ENCODE results near the gene MRTFA. TPM values are rescaled to one million over a fixed set of nuclear protein-coding genes. Genes with fewer than 3 reads are reported as not detected.

Gene MRTFA
- total RNA-seq, 1 donor from 2014 or later, result 47.8 TPM

DNA sequence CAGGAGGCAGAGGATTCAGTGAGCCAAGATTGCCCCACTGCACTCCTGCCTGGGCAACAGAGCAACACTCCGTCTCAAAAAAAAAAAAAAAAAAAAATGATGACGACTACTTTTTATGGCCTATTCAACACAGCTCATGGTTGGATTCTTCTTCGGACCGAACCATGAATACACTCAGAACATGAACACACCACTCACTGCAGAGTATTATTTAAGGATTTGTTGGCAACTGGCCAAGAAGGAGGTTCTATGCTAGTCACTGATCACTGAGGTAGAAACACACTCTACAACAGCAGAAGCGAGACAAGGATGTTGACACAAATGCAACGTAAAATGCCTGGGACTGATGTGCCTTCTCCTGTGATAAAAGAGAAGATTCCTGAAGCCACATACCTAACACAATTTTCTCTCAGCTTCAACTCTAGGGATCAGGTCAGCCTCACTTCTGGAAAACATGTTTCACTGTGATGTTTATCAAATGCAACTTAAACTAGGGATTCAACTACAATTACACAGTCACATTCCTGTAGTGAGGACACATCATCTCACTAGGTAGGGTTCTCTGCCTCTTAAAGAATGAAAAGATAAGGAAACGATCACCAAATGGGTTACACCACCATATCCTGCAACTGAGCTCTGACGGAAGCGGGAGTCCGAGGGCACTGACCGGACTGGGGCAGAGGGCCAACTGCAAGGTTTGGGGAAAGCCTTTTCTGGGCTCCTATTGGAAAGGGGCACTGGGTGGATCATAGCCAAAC, 183.6 kb downstream of the MRTFA start:
- peak overlapping the region; percentile 38 for H3K27ac Mint-ChIP-seq
- peaks cover 39% of the 10 kb centered on the region for H3K4me1 Mint-ChIP-seq (ENCODE audit: low read depth)
- H3K9me3 Mint-ChIP-seq, result no peaks in the 10 kb centered on the region
- H3K27me3 Mint-ChIP-seq (ENCODE audit: insufficient read depth), result no peaks in the 10 kb centered on the region
- no peak overlapping the region for H3K4me3 Mint-ChIP-seq
- intact Hi-C loops (cut with micrococcal nuclease), result no loop called here
- DNase-seq (ENCODE audit: low spot score), result no peak
- H3K36me3 Mint-ChIP-seq (ENCODE audit: low read depth), result peaks cover 20% of the 10 kb centered on the region

DNA sequence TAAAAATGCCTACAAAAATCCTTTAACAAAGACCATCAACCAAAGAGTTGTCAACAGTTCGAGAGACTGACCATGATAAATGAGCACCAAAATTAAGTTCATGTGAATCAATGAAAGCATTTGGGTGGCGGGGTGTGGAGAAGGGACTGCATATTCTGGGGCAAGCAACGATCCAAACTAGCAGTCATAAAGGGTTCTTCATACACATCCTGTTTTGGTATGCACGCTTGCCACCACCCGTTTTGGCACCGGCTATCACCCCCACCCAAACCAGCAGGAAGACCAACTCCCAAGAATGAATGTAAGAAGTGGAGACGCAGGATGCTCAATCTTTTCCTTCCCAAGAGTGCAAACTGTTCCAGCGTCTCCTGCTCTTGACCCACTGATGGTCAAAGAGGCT, 185.3 kb downstream of the MRTFA start:
- intact Hi-C loops (cut with micrococcal nuclease), result no loop called here
- no peak for DNase-seq (ENCODE audit: low spot score)
- Mint-ChIP-seq H3K36me3 (ENCODE audit: low read depth) (peaks cover 26% of the 10 kb centered on the region), H3K4me1 (ENCODE audit: low read depth) (peaks cover 30% of the 10 kb centered on the region), H3K4me3 (peak overlapping the region; percentile 56), H3K27me3 (ENCODE audit: insufficient read depth) (no peaks in the 10 kb centered on the region), H3K9me3 (no peaks in the 10 kb centered on the region), H3K27ac (peak overlapping the region; percentile 50)

DNA sequence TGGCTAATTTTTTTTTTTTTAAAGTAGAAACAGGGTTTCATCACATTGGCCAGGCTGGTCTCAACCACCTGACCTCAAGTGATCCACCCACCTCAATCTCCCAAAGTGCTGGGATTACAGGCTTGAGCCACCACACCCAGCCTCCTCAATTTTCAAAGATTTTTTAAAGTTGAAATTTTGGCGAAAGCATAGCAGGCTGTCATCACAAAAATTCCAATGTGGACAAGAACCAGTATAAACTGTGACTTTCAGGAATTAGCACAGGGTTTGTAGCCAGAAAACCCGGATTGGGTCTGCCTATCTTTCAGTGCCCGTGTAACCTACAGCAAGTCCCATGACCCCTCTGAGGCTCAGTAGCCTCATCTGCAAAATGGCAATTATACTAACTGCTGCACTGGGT, 185.9 kb downstream of the MRTFA start:
- no peak overlapping the region for H3K27ac Mint-ChIP-seq
- peaks cover 26% of the 10 kb centered on the region for H3K36me3 Mint-ChIP-seq (ENCODE audit: low read depth)
- no peak overlapping the region for H3K4me3 Mint-ChIP-seq
- intact Hi-C loops (cut with micrococcal nuclease), result no loop called here
- H3K4me1 Mint-ChIP-seq (ENCODE audit: low read depth), result peaks cover 30% of the 10 kb centered on the region
- H3K9me3 Mint-ChIP-seq, result no peaks in the 10 kb centered on the region
- no peak for DNase-seq (ENCODE audit: low spot score)
- H3K27me3 Mint-ChIP-seq (ENCODE audit: insufficient read depth), result no peaks in the 10 kb centered on the region

DNA sequence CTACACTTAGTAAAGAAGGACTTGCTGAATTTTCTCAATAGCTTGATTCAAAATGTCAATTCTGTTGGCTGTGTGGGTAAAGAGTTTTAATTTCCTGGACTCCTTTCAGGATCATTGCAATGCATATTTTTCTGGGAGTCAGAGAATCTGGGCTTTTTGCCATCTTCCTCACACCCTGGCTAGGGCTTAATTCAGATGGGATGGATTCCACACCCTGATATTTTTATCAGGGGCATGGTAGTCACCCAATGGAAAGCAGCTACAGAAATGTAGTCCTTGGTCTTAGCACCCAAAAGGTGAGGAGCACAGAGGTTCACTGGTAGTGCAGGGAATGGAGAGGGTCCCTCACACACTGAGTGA, 186.9 kb downstream of the MRTFA start:
- DNase-seq (ENCODE audit: low spot score), result no peak
- intact Hi-C loops (cut with micrococcal nuclease), result no loop called here
- Mint-ChIP-seq H3K27me3 (ENCODE audit: insufficient read depth) (no peaks in the 10 kb centered on the region), H3K4me3 (no peak overlapping the region), H3K27ac (no peak overlapping the region), H3K4me1 (ENCODE audit: low read depth) (peaks cover 30% of the 10 kb centered on the region), H3K9me3 (no peaks in the 10 kb centered on the region), H3K36me3 (ENCODE audit: low read depth) (peaks cover 29% of the 10 kb centered on the region)

DNA sequence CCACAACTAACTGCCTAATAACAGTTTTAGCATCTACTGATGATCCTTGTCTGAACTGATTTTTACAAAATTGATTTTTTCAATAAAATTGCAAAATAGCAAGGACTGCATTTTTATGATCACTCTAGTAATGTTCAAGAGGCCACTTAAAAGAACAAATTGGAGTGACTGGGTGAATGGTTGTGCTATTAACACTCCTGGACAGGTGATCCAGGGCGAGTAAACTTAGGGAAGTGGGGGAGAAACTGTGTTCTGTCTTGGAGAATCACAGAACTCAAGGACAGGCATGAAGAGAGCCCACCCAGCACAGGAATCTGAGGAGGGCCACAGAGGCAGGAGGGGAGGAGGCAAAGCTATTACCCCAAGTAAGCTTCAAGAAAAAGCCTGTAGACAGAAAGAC, 190.3 kb downstream of the MRTFA start:
- Mint-ChIP-seq H3K36me3 (ENCODE audit: low read depth) (peaks cover 16% of the 10 kb centered on the region), H3K4me1 (ENCODE audit: low read depth) (peaks cover 16% of the 10 kb centered on the region), H3K27ac (no peak overlapping the region)

DNA sequence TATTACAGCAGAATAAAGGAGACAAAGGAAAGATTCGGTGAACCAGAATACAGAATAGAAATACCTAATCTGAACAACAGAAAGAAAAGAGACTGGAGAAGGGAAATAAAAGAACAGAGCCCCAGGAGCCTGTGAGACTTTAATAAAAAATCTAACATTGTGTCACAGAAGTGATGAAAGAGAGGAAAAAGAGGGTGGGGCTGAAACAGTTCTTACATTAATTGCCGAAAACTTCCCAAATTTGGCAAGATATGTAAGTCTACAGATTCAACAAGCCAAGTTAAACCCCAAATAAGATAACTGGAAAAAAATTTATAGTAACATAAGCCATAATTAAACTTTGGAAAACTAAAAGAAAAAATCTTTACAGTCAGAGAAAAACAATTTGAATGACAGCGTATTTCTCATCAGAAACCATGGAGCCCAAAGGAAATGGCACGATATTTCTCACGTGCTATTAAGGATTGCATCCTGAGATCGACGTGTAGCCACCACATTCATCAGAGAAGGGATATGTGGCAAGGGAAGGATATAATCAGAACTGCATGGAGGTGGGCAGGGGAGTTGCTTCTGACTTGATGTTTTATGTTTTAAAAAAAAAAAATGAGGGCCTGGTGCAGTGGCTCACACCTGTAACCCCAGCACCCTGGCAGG, 192.2 kb downstream of the MRTFA start:
- Mint-ChIP-seq H3K9me3 (no peaks in the 10 kb centered on the region), H3K27me3 (ENCODE audit: insufficient read depth) (no peaks in the 10 kb centered on the region), H3K4me3 (no peak overlapping the region), H3K27ac (no peak overlapping the region), H3K36me3 (ENCODE audit: low read depth) (peaks cover 19% of the 10 kb centered on the region), H3K4me1 (ENCODE audit: low read depth) (peaks cover 10% of the 10 kb centered on the region)
- no peak for DNase-seq (ENCODE audit: low spot score)
- intact Hi-C loops (cut with micrococcal nuclease), result no loop called here

More for the DNA sequence above, 190.3 kb downstream of the MRTFA start:
- H3K27me3 Mint-ChIP-seq (ENCODE audit: insufficient read depth), result no peaks in the 10 kb centered on the region
- H3K9me3 Mint-ChIP-seq, result no peaks in the 10 kb centered on the region
- DNase-seq (ENCODE audit: low spot score), result no peak
- H3K4me3 Mint-ChIP-seq, result no peak overlapping the region
- intact Hi-C loops (cut with micrococcal nuclease), result no loop called here

DNA sequence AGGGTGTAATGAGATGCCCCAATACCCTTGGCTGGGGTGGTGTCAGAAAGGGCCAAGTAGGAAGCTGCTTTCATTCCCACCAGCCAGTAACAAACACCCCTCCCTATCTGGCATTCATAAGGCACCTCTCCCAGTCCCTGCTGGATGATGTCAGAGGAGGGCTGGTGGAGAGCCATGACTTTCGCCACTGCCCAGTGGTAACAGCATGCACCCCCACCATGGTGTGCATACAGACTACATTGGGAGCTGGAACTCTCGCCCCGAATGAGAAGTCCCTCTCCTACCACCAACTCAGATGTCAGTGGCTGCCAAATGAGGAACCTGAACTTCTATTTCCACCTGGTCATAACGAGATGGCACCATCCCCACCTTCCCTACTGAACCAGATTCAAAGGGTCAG, 192.8 kb downstream of the MRTFA start:
- Mint-ChIP-seq H3K27ac (no peak overlapping the region), H3K9me3 (no peaks in the 10 kb centered on the region), H3K36me3 (ENCODE audit: low read depth) (peaks cover 19% of the 10 kb centered on the region), H3K27me3 (ENCODE audit: insufficient read depth) (no peaks in the 10 kb centered on the region), H3K4me1 (ENCODE audit: low read depth) (peaks cover 11% of the 10 kb centered on the region), H3K4me3 (no peak overlapping the region)
- DNase-seq (ENCODE audit: low spot score), result no peak
- intact Hi-C loops (cut with micrococcal nuclease), result no loop called here

DNA sequence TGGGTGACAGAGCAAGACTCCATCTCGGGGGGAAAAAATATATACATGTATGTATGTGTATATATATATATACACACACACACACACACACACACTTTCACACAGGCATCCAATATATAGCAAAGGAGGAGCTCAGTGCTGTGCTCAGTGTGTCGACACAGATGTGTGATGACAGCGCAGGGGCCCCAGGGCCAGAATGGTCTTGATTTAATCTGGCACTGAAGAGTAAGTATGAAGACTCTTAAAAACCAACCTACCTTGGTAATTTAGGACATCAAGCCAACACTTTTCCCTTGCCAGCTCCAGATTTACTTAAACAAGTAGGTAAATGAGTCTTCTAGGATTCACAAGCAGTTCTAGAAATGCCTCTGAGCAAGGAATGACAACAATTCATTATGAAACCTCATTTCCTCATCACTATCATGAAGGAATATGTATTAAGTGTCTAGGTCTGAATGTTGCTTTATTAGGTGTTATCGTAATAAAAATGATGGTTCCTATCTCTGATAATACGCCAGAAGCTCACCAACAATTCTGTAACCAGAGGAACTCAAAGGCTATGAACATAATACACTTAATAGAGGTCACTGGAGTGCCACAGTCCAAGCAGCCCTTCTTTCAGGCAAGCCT, 194.6 kb downstream of the MRTFA start:
- DNase-seq (ENCODE audit: low spot score), result no peak
- Mint-ChIP-seq H3K36me3 (ENCODE audit: low read depth) (peaks cover 14% of the 10 kb centered on the region), H3K4me1 (ENCODE audit: low read depth) (peaks cover 25% of the 10 kb centered on the region), H3K9me3 (no peaks in the 10 kb centered on the region), H3K27me3 (ENCODE audit: insufficient read depth) (no peaks in the 10 kb centered on the region), H3K27ac (no peak overlapping the region), H3K4me3 (no peak overlapping the region)
- intact Hi-C loops (cut with micrococcal nuclease), result no loop called here

DNA sequence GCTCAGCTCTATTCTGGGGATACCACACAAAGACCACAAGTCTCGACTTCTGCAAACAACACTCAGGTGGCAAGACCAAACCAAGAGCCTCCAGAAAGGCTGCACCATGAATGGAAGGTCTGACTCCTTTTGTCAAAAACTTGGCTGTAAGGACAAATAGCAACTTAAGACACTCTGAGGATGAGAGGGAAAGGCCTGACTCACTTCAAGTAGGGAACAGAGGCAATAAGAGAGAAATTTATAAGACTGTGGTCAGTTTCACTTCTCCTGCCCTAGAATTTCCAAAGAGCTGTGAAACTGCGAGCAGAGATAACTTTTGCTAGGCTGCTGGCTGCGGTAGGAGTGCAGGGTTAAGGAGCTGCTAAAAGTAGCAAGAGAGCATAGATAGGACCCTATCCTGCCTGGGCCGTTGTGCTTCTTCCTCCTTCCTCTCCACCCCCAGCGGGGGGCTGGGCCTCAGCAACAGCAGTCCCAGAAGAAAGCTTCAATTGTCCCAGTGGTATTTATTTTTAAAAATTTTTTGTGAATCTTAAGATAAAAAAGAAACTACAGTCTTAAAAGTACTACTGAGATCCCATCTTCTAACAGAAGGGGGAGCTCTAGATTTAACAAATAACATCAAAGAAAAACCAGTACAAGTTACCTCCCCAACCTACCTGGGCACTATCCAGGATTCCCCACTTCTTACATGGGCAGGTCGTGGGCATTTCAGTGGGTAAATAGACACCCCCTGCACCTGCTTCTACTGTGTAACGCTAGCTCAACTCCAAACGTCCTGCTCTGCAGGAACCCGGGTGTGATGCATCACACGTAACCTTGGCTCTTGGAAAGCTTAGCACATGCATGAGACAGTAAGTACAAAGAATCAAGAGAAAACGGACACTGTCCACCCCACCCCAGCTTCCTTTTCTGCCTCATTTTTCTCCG, 199.8 kb downstream of the MRTFA start:
- DNase-seq (ENCODE audit: low spot score), result no peak
- Mint-ChIP-seq H3K4me1 (ENCODE audit: low read depth) (peaks cover 45% of the 10 kb centered on the region), H3K36me3 (ENCODE audit: low read depth) (peaks cover 14% of the 10 kb centered on the region), H3K27ac (peak overlapping the region; percentile 51), H3K27me3 (ENCODE audit: insufficient read depth) (no peaks in the 10 kb centered on the region), H3K4me3 (no peak overlapping the region), H3K9me3 (no peaks in the 10 kb centered on the region)
- intact Hi-C loops (cut with micrococcal nuclease), result loop anchor here (1.0 kb wide), 4 partner anchors 43 to 463 kb away; no protein-coding TSS in a partner anchor

DNA sequence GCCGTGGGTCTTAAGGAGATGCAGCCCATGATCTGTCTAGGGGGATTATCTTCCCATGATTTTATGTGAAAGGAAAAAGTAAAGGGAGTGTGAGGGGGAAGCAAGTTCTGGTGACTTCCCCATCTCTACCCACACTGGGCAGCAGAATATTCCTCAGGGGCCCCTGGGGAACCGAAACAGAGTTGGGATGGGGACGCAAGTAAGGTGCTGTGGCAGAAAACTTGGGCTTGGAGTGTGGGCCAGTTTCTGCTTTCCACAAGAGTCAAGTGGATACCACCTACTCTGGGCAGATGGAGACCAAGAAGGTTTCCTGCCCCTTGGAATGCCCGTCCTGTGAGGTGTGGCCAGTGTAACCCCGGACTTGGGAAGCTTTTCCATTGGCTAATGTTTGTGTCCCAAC, 201.8 kb downstream of the MRTFA start:
- Mint-ChIP-seq H3K27me3 (ENCODE audit: insufficient read depth) (no peaks in the 10 kb centered on the region), H3K4me1 (ENCODE audit: low read depth) (peaks cover 36% of the 10 kb centered on the region), H3K4me3 (no peak overlapping the region), H3K36me3 (ENCODE audit: low read depth) (peaks cover 18% of the 10 kb centered on the region), H3K27ac (peak overlapping the region; percentile 23), H3K9me3 (no peaks in the 10 kb centered on the region)
- intact Hi-C loops (cut with micrococcal nuclease), result no loop called here
- no peak for DNase-seq (ENCODE audit: low spot score)

DNA sequence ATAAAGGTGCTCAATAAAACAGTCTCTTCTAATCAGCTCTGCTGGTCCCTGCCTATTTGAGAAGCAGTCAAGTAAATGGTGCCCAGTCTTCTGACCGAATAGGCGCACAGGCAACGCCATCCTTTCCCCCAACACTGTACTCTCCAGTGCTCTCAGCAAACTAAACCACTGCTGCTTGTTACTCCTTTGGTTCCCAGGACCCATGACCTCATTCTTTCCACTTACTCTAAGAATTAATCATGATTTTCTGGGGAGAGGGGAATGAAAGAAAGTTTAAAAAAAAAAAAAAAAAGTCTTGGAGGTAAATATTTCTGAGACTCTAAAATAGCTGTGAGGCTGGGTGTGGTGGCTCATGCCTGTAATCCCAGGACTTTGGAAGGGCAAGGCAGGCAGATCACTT, 202.4 kb downstream of the MRTFA start:
- no peak overlapping the region for H3K27ac Mint-ChIP-seq
- intact Hi-C loops (cut with micrococcal nuclease), result no loop called here

DNA sequence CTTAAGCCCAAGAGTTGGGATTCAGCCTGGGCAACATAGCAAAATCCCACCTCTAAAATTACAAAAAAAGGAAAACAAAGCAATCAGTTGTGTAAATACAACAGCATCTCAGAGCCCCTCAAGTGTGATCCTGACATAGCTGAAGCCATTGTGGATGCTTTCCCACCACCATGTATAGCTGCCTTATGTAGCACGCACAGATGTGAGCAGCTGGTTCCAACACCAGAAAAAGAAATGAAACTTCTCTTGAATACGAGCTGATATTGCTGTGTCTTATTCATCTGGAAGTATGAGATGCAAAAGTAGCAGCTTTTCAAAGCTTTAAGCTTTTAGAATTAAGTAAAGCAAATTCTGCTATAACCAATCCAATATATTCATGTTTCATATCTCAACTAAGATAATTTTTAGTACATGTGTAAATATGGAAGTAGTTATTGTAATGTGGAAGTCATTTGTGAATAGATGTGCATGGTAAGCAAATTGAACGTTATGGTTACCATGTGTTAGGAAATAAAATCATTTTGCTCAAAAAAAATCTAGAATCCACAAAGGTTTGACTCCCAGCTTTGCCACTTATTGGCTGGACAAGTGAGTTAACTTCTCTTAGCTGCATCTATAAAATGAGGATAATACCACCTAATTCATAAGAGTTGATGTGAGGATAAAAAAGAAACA, 203.0 kb downstream of the MRTFA start:
- intact Hi-C loops (cut with micrococcal nuclease), result no loop called here
- no peak for DNase-seq (ENCODE audit: low spot score)
- peaks cover 33% of the 10 kb centered on the region for H3K4me1 Mint-ChIP-seq (ENCODE audit: low read depth)
- H3K4me3 Mint-ChIP-seq, result no peak overlapping the region
- H3K27ac Mint-ChIP-seq, result no peak overlapping the region
- H3K9me3 Mint-ChIP-seq, result no peaks in the 10 kb centered on the region
- no peaks in the 10 kb centered on the region for H3K27me3 Mint-ChIP-seq (ENCODE audit: insufficient read depth)
- H3K36me3 Mint-ChIP-seq (ENCODE audit: low read depth), result peaks cover 28% of the 10 kb centered on the region

More for the DNA sequence above, 202.4 kb downstream of the MRTFA start:
- no peaks in the 10 kb centered on the region for H3K27me3 Mint-ChIP-seq (ENCODE audit: insufficient read depth)
- no peak overlapping the region for H3K4me3 Mint-ChIP-seq
- H3K36me3 Mint-ChIP-seq (ENCODE audit: low read depth), result peaks cover 22% of the 10 kb centered on the region
- DNase-seq (ENCODE audit: low spot score), result no peak
- H3K9me3 Mint-ChIP-seq, result no peaks in the 10 kb centered on the region
- H3K4me1 Mint-ChIP-seq (ENCODE audit: low read depth), result peaks cover 36% of the 10 kb centered on the region
